HepG2 (cell line): Measurements from ENCODE around the gene FAM163A. TPM values are rescaled to one million over a fixed set of nuclear protein-coding genes. Genes with fewer than 3 reads are reported as not detected.
A peak's percentile ranks its signal among the peaks of the same experiment; 100 is the strongest.

ENCODE experiments used
- ATAC-seq: fragments of 200-7000 bp; cut with Tn5 transposase; 3 replicates; pipeline ENCODE4 v1.9.1; 2020; ENCODE audit warnings: mild to moderate bottlenecking, moderate library complexity
- BruUV-seq: library from RNA; stranded (reverse); fragments of 400-500 nt; replicated peaks from 2 replicates; lab custom pipeline; 2021; lab: Mats Ljungman, UMichigan
- CTCF ChIA-PET: fragments of 300-600 bp; formaldehyde crosslinking; extraction: SDS; loops from one replicate; lab custom pipeline; 2021; ENCODE audit warnings: low total read pairs, inconsistent platforms, low intra/inter-chr PET ratio; lab: Yijun Ruan, JAX
- POLR2A ChIA-PET: fragments of 350-600 bp; sonication (Branson Sonifier 250); formaldehyde crosslinking; loops from one replicate; lab custom pipeline; 2020; ENCODE audit warnings: antibody characterized with exemption, inconsistent platforms; lab: Yijun Ruan, JAX
- DNase-seq: peaks from one replicate; pipeline ENCODE4 v3.0.0-alpha.2; 2015; ENCODE audit warnings: low spot score
- FAIRE-seq: peaks from 3 replicates; lab custom pipeline; 2011; peaks lifted over from hg19 to GRCh38; lab: Jason Lieb, UNC
- H2AFZ ChIP-seq: one replicate; pipeline ENCODE4 v1.6.1; 2011; ENCODE audit warnings: low read length, inconsistent platforms
- H3K27ac ChIP-seq: fragments of 300-600 bp; 3 replicates; pipeline ENCODE4 v1.8.0; 2011; ENCODE audit warnings: mixed run types, mild to moderate bottlenecking, mixed read lengths, low read length, inconsistent platforms; ENCODE audit not compliant: insufficient read depth; ENCODE audit errors: extremely low read length
- H3K27me3 ChIP-seq, 2 experiments: fragments of 200-600 bp in 1 of 2; 2 replicates in 1 of 2; 3 replicates in 1 of 2; pipeline versions ENCODE4 v1.6.0 to v1.8.0; 2011; ENCODE audit warnings: low read length in 2 of 2, mild to moderate bottlenecking in 2 of 2, moderate library complexity in 2 of 2, inconsistent platforms in 1 of 2; ENCODE audit not compliant: insufficient read depth in 2 of 2, control insufficient read depth in 1 of 2
- H3K36me3 ChIP-seq, 2 experiments: fragments of 200-600 bp in 1 of 2; replicated peaks in 1 of 2; 2 replicates in 1 of 2; 3 replicates in 1 of 2; pipeline versions ENCODE4 v1.5.1 to v1.8.0; 2011; ENCODE audit warnings: low read length in 2 of 2, inconsistent platforms in 1 of 2; ENCODE audit not compliant: insufficient read depth in 2 of 2, control insufficient read depth in 1 of 2
- H3K4me1 ChIP-seq: 2 replicates; pipeline ENCODE4 v1.5.1; 2012; ENCODE audit warnings: low read length, inconsistent platforms; ENCODE audit not compliant: insufficient read depth
- H3K4me2 ChIP-seq: 2 replicates; pipeline ENCODE4 v1.6.0; 2011; ENCODE audit warnings: low read depth, low read length, inconsistent platforms
- H3K4me3 ChIP-seq, 3 experiments: fragments of 200-600 bp in 1 of 3; sonication (generic), shearing (Covaris generic) in 1 of 3; replicated peaks in 1 of 3; 2 replicates each; pipeline ENCODE4 v1.5.1; 2011 to 2016; ENCODE audit warnings: low read length in 3 of 3, inconsistent platforms in 2 of 3, low read depth in 2 of 3, mild to moderate bottlenecking in 2 of 3, control low read depth in 1 of 3, mixed read lengths in 1 of 3; ENCODE audit not compliant: insufficient read depth in 1 of 3
- H3K79me2 ChIP-seq: one replicate; pipeline ENCODE4 v1.6.1; 2011; ENCODE audit warnings: low read length, inconsistent platforms; ENCODE audit not compliant: insufficient read depth
- H3K9ac ChIP-seq: 2 replicates; pipeline ENCODE4 v1.6.0; 2011; ENCODE audit warnings: mild to moderate bottlenecking, low read depth, low read length, inconsistent platforms; ENCODE audit not compliant: insufficient read depth
- H3K9me3 ChIP-seq: 2 replicates; pipeline ENCODE4 v1.5.1; 2012; ENCODE audit warnings: mild to moderate bottlenecking, low read length
- H4K20me1 ChIP-seq: 2 replicates; pipeline ENCODE4 v1.6.0; 2011; ENCODE audit warnings: inconsistent platforms, mild to moderate bottlenecking, low read length, moderate library complexity; ENCODE audit not compliant: insufficient read depth
- ADNP ChIP-seq: sonication (generic); formaldehyde crosslinking; IDR thresholded peaks from 2 replicates; pipeline ENCODE4 v1.4.0; 2020; ENCODE audit warnings: missing genetic modification reagents
- CREM ChIP-seq, 2 experiments: sonication (generic) in 1 of 2; formaldehyde crosslinking in 1 of 2; IDR thresholded peaks; 2 replicates each; pipeline versions ENCODE4 v1.4.0 to v1.6.1; 2016 to 2020; ENCODE audit warnings: antibody characterized with exemption in 1 of 2, mild to moderate bottlenecking in 1 of 2, missing genetic modification reagents in 1 of 2
- FOXO4 ChIP-seq: sonication (generic); formaldehyde crosslinking; conservative IDR thresholded peaks from 2 replicates; pipeline ENCODE4 v1.8.1; 2023; ENCODE audit warnings: missing genetic modification reagents
- GABPA ChIP-seq, 2 experiments: IDR thresholded peaks; 2 replicates each; pipeline ENCODE4 v1.6.1; 2011 to 2016; ENCODE audit warnings: low read depth in 2 of 2, low read length in 1 of 2, missing biosample characterization in 1 of 2, missing genetic modification characterization in 1 of 2
- IKZF4 ChIP-seq: sonication (generic); formaldehyde crosslinking; IDR thresholded peaks from 2 replicates; pipeline ENCODE4 v1.5.1; 2020; ENCODE audit warnings: borderline replicate concordance, mild to moderate bottlenecking, low read depth, missing genetic modification reagents; ENCODE audit errors: not compliant biosample characterization
- MAFF ChIP-seq: IDR thresholded peaks from 2 replicates; pipeline ENCODE4 v1.6.1; 2011; ENCODE audit warnings: low read depth, low read length, improper control_type of control experiment
- MAFK ChIP-seq, 2 experiments: IDR thresholded peaks in 1 of 2; conservative IDR thresholded peaks in 1 of 2; 2 replicates each; pipeline ENCODE4 v1.6.1; 2011; ENCODE audit warnings: improper control_type of control experiment in 2 of 2, low read length in 2 of 2
- NR2F2 ChIP-seq: IDR thresholded peaks from 2 replicates; pipeline ENCODE4 v1.6.1; 2012; ENCODE audit warnings: low read depth, inconsistent platforms, borderline replicate concordance
- POLR2A ChIP-seq, 2 experiments: IDR thresholded peaks; 2 replicates each; pipeline ENCODE4 v1.6.1; 2011; ENCODE audit warnings: low read depth in 2 of 2, low read length in 2 of 2, mild to moderate bottlenecking in 1 of 2, moderate library complexity in 1 of 2; ENCODE audit not compliant: insufficient read depth in 1 of 2
- SNRNP70 ChIP-seq: fragments of 200-400 bp; formaldehyde crosslinking; IDR thresholded peaks from 2 replicates; pipeline ENCODE4 v1.6.1; 2017; ENCODE audit warnings: mild to moderate bottlenecking, low read depth, low read length, moderate library complexity
- ZNF292 ChIP-seq: sonication (generic); formaldehyde crosslinking; IDR thresholded peaks from 2 replicates; pipeline ENCODE4 v1.8.1; 2022; ENCODE audit warnings: mild to moderate bottlenecking, low read depth, missing genetic modification reagents, borderline replicate concordance
- ZNF296 ChIP-seq: sonication (generic); formaldehyde crosslinking; conservative IDR thresholded peaks from 2 replicates; pipeline ENCODE4 v1.5.0; 2020; ENCODE audit warnings: mild to moderate bottlenecking, missing genetic modification reagents
- ZNF547 ChIP-seq: sonication (generic); formaldehyde crosslinking; IDR thresholded peaks from 2 replicates; pipeline ENCODE4 v1.5.1; 2020; ENCODE audit warnings: mild to moderate bottlenecking, missing genetic modification reagents
- ZNF558 ChIP-seq: sonication (generic); formaldehyde crosslinking; IDR thresholded peaks from 2 replicates; pipeline ENCODE4 v1.9.0; 2022; ENCODE audit warnings: mild to moderate bottlenecking, missing genetic modification reagents, borderline replicate concordance
- ZNF709 ChIP-seq: sonication (generic); formaldehyde crosslinking; IDR thresholded peaks from 2 replicates; pipeline ENCODE4 v1.5.0; 2020; ENCODE audit warnings: mild to moderate bottlenecking, missing genetic modification reagents
- ZNF710 ChIP-seq: sonication (generic); formaldehyde crosslinking; IDR thresholded peaks from 2 replicates; pipeline ENCODE4 v1.5.0; 2020; ENCODE audit warnings: mild to moderate bottlenecking, missing genetic modification reagents, borderline replicate concordance
- WGBS: methylation state at CpG from one replicate; pipeline ENCODE4 v1.1.6; 2017; ENCODE audit warnings: low lambda C conversion rate; 5-methylcytosine and 5-hydroxymethylcytosine counted together
- in situ Hi-C: cut with HindIII; loops from 2 replicates; pipeline ENCODE4 v1.10.0; 2017; ENCODE audit warnings: low pct_unique_long_range_greater_than_20kb; ENCODE audit not compliant: extremely low pct_ligation_motif_present
- intact Hi-C: fragments of 100-400 bp; cut with micrococcal nuclease; formaldehyde crosslinking; loops from one replicate; pipeline ENCODE4 v1.10.0; 2022; ENCODE audit not compliant: unreplicated experiment
- polyA plus RNA-seq, 8 experiments: library from polyadenylated mRNA; depleted of rRNA in 3 of 8; stranded (reverse) in 7 of 8; unstranded in 1 of 8; fragments of >200 nt; fragmentation: Illumina TruSeq in 4 of 8; extraction: Trizol in 4 of 8; gene quantifications; 2 replicates each; pipeline versions ENCODE4 v1.2.1 to v1.2.3, GENCODE V29; 2011 to 2016; ENCODE audit warnings: low read depth in 4 of 8, missing spikeins in 1 of 8, mixed read lengths in 1 of 8; ENCODE audit not compliant: insufficient read depth in 1 of 8
- total RNA-seq, 5 experiments: library from RNA; depleted of rRNA; stranded (reverse); fragments of >200 nt; fragmentation: Illumina TruSeq; extraction: Trizol; gene quantifications; 2 replicates each; pipeline ENCODE4 v1.2.3, GENCODE V29; 2016; ENCODE audit warnings: low read depth in 1 of 5

FAM163A gene
- total and polyA plus RNA-seq, 2 of the 13 experiments (the other 11 are each of a cell fraction or from before 2014, with no cell fraction given), result not detected

- H3K9ac ChIP-seq, result no peak overlapping the region
- ATAC-seq, result no peak
- DNase-seq, result no peak
- no peak for FAIRE-seq
- no peak overlapping the region for H3K27ac ChIP-seq
- H3K9me3 ChIP-seq, result no peaks in the 10 kb centered on the region
- in situ Hi-C loops, result no loop called here
- H3K27me3 ChIP-seq, result no peaks in the 10 kb centered on the region
- TF ChIP-seq NR2F2 (no peak), GABPA (IDR thresholded peaks at IDR 0.05; ENCODE audit: low read depth, low read length) (no peak), GABPA (CRISPR knock-in tag; IDR thresholded peaks at IDR 0.05; ENCODE audit: low read depth) (no peak), CREM (IDR thresholded peaks at IDR 0.05) (no peak), CREM (CRISPR knock-in tag; IDR thresholded peaks at IDR 0.05) (no peak), FOXO4 (CRISPR knock-in tag) (no peak), MAFF (peak; percentile 49; the same call in 1 of the 2 replicates), ZNF292 (CRISPR knock-in tag) (no peak), ZNF709 (CRISPR knock-in tag) (no peak), MAFK (conservative IDR thresholded peaks at IDR 0.05 in 1 of 2, IDR thresholded peaks at IDR 0.05 in 1 of 2; ENCODE audit: low read length in 2 of 2) (peak; percentile 31 to 74; a peak in 3 of 4 replicates), ZNF558 (CRISPR knock-in tag) (no peak), ZNF296 (CRISPR knock-in tag) (no peak), ADNP (no peak), SNRNP70 (no peak), ZNF710 (CRISPR knock-in tag) (no peak), IKZF4 (CRISPR knock-in tag) (no peak), POLR2A (IDR thresholded peaks at IDR 0.05; ENCODE audit: insufficient read depth in 1 of 2, low read depth in 2 of 2, low read length in 2 of 2) (no peak), ZNF547 (CRISPR knock-in tag) (no peak)
- 96% methylated on average over 3 of the region's 3 CpGs for WGBS
- H3K4me2 ChIP-seq, result no peak overlapping the region
- CTCF ChIA-PET, result no interaction called here
- no peaks in the 10 kb centered on the region for H4K20me1 ChIP-seq
- H3K79me2 ChIP-seq, result no peaks in the 10 kb centered on the region
- no peaks in the 10 kb centered on the region for H3K4me1 ChIP-seq
- intact Hi-C loops, result no loop called here
- POLR2A ChIA-PET, result no interaction called here
- H3K4me3 ChIP-seq, result no peak overlapping the region
- no peak overlapping the region for H2AFZ ChIP-seq
- H3K36me3 ChIP-seq, result peaks cover 13 to 51% of the 10 kb centered on the region in 2 experiments
- no TSS peak for BruUV-seq
Measured at GRCh38 chr1:179848233-179848632, 105.1 kb downstream of the FAM163A start.
